GM18870 (cell line): ENCODE measurements around the gene TLE2.

Experiments used
- ATAC-seq: cut with Tn5 transposase; IDR thresholded peaks from one replicate; pipeline ENCODE4 v1.9.1; 2021; ENCODE audit warnings: moderate library complexity; ENCODE audit not compliant: unreplicated experiment

TLE2 gene

GRCh38 chr19:2962018-2962670 is 66.9 kb downstream of the TLE2 start:
- ATAC-seq, result no peak

DNA sequence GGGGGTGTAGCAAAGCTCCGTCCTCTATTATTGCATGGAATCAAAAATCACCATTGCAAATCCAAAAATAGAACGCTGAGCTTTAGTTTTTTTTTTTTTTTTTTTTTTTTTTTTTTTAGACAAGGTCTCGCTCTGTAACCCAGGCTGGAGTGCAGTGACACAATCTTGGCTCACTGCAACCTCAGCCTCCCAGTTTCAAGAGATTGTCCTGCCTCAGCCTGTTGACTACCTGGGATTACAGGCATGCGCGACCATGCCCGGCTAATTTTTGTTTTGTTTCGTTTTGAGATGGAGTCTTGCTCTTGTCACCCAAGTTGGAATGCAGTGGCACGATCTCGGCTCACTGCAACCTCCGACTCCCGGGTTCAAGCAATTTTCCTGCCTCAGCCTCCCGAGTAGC is 69.0 kb downstream of the TLE2 start:
- ATAC-seq, result no peak

DNA sequence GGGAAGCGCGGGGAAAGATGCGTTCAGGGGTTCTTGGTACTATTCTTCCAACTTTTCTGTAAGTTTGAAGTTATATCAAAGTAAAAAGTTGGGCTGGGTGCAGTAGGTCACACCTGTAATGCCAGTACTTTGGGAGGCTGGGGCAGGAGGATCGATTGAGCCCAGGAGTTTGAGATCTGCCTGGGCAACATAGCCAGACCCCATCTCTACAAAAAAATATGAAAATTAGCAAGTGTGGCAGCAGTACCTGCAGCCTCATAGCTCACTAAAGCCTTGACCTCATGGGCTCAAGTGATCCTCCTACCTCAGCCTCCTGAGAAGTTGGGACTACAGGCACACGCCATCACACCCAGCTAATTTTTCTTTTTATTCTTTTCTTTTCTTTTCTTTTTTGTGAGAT is 71.9 kb downstream of the TLE2 start:
- ATAC-seq, result no peak

GRCh38 chr19:2952953-2953481 is 76.1 kb downstream of the TLE2 start:
- no peak for ATAC-seq

GRCh38 chr19:2950286-2951124 is 78.6 kb downstream of the TLE2 start:
- peak; percentile 93 for ATAC-seq

DNA sequence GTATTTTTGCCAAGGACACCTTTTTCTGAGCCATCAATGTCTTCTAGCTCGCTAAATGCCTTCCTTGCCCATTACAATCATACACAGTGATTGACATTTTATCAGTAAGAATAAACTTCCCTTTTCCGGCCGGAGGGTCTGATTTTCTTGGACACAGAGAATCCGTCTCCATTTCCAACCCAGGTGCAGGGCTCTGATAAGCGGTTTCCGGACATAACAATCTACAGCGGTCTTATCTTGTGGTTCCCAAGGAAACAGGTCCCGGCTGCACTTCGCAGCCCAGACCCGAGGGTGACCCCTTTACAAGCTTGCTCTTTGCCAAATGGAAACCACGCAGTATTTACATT is 79.2 kb downstream of the TLE2 start:
- ATAC-seq, result no peak
